GM19025 (cell line): ENCODE data around the gene FAM184A.

ENCODE experiments used
- ATAC-seq: cut with Tn5 transposase; IDR thresholded peaks from one replicate; pipeline ENCODE4 v1.9.1; 2021; ENCODE audit warnings: mild to moderate bottlenecking, low read depth, moderate library complexity; ENCODE audit not compliant: unreplicated experiment

FAM184A gene

GRCh38 chr6:119063491-119063890, 15.0 kb downstream of the FAM184A start:
- no peak for ATAC-seq

GRCh38 chr6:119061215-119061614, 17.2 kb downstream of the FAM184A start:
- ATAC-seq: no peak

- ATAC-seq: no peak
Observed at GRCh38 chr6:119060255-119060907, 18.1 kb downstream of the FAM184A start.

GRCh38 chr6:119055069-119055468, 23.4 kb downstream of the FAM184A start:
- ATAC-seq: no peak

GRCh38 chr6:119052987-119053386, 25.5 kb downstream of the FAM184A start:
- no peak for ATAC-seq

- no peak for ATAC-seq
Observed at GRCh38 chr6:119052292-119052889, 26.1 kb downstream of the FAM184A start.

GRCh38 chr6:119044255-119044654, 34.2 kb downstream of the FAM184A start:
- ATAC-seq: no peak

GRCh38 chr6:119043783-119044182, 34.7 kb downstream of the FAM184A start:
- peak; percentile 60 for ATAC-seq

- ATAC-seq: no peak
Observed at GRCh38 chr6:119043265-119043664, 35.2 kb downstream of the FAM184A start.

- no peak for ATAC-seq
Observed at GRCh38 chr6:119040636-119041035, 37.8 kb downstream of the FAM184A start.

GRCh38 chr6:119040229-119040628, 38.2 kb downstream of the FAM184A start:
- ATAC-seq: no peak

GRCh38 chr6:119037941-119038623, 40.4 kb downstream of the FAM184A start:
- ATAC-seq: no peak

- ATAC-seq: no peak
Observed at GRCh38 chr6:119037264-119037663, 41.2 kb downstream of the FAM184A start.

- ATAC-seq: no peak
Observed at GRCh38 chr6:119036081-119036480, 42.4 kb downstream of the FAM184A start.

GRCh38 chr6:119035459-119035858, 43.0 kb downstream of the FAM184A start:
- no peak for ATAC-seq

GRCh38 chr6:119034827-119035458, 43.5 kb downstream of the FAM184A start:
- ATAC-seq: no peak

GRCh38 chr6:119032428-119032827, 46.0 kb downstream of the FAM184A start:
- ATAC-seq: no peak

- ATAC-seq: no peak
Observed at GRCh38 chr6:119030759-119031158, 47.7 kb downstream of the FAM184A start.

- ATAC-seq: no peak
Observed at GRCh38 chr6:119028091-119028490, 50.4 kb downstream of the FAM184A start.

GRCh38 chr6:119027465-119027864, 51.0 kb downstream of the FAM184A start:
- no peak for ATAC-seq

GRCh38 chr6:119026822-119027221, 51.6 kb downstream of the FAM184A start:
- ATAC-seq: no peak
